SJSA1 (cell line): ENCODE measurements around the gene AP3S2. TPM values are rescaled to one million over a fixed set of nuclear protein-coding genes. Genes with fewer than 3 reads are reported as not detected.
"Not testable (repeated sequence)": the region's sequence is repeated elsewhere in the genome, so short reads cannot be mapped to it uniquely, and the experiment has no call there.

Experiments used
- DNase-seq, 2 experiments: peaks; one replicate each; pipeline ENCODE4 v3.0.0-alpha.2; 2015 to 2020; ENCODE audit warnings: low spot score in 2 of 2, low read depth in 1 of 2
- H3K27ac ChIP-seq: fragments of 250-450 bp; sonication (Bioruptor Pico); 2 replicates; pipeline ENCODE4 v1.5.1; 2020; ENCODE audit warnings: mild to moderate bottlenecking, moderate library complexity
- H3K27me3 ChIP-seq: fragments of 250-450 bp; sonication (Bioruptor Pico); replicated peaks from 2 replicates; pipeline ENCODE4 v1.5.1; 2020; ENCODE audit warnings: mild to moderate bottlenecking, moderate library complexity
- H3K36me3 ChIP-seq: fragments of 250-450 bp; sonication (Bioruptor Pico); 2 replicates; pipeline ENCODE4 v1.5.1; 2020; ENCODE audit warnings: mild to moderate bottlenecking
- H3K4me1 ChIP-seq: fragments of 250-450 bp; sonication (Bioruptor Pico); replicated peaks from 2 replicates; pipeline ENCODE4 v1.6.1; 2021; ENCODE audit warnings: mild to moderate bottlenecking
- H3K4me3 ChIP-seq: fragments of 250-450 bp; sonication (Bioruptor Pico); 2 replicates; pipeline ENCODE4 v1.5.1; 2020; ENCODE audit warnings: mild to moderate bottlenecking
- H3K9me3 ChIP-seq: fragments of 250-450 bp; sonication (Bioruptor Pico); replicated peaks from 2 replicates; pipeline ENCODE4 v1.5.1; 2020; ENCODE audit warnings: mild to moderate bottlenecking
- total RNA-seq: library from RNA; depleted of rRNA; stranded (reverse); fragments of >200 nt; shearing (Covaris generic); gene quantifications from 2 replicates; pipeline ENCODE4 v1.2.3, GENCODE V29; 2014

Gene AP3S2
- total RNA-seq, 1 experiment from 2014 or later, result 59.2 TPM

DNA sequence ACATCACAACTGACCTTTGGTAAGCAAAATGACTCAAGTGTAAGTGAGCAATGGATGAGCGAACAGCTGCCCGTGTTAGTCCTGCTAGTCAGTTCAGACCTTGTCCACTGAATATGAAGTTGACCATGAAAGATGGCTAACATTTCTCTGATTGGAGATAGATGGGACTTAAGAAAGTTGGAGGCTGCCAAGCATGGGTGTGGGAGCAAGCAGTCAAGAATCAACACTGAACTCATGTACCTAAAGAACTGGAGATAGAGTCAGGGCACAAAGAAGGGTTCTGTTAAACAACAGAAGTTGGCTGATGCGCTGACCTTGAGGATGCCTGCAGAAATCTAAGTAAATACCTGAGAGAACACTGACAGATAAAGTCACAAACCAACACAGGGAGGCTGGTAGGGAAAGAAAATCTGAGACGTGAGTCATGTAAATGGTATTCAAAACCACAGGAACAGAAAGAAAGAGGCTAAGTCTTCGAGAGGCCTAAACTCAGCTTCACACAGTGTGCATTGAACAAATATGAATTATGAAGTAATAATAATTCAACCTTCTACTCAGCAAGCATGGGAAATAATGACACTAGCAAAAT lies 48.4 kb downstream of the AP3S2 start:
- Histone ChIP-seq H3K27ac (peak overlapping the region; percentile 71), H3K27me3 (no peaks in the 10 kb centered on the region), H3K36me3 (peaks cover 20% of the 10 kb centered on the region), H3K9me3 (no peaks in the 10 kb centered on the region), H3K4me3 (no peak overlapping the region), H3K4me1 (peaks cover 34% of the 10 kb centered on the region)
- DNase-seq, result peak in 1 of 2 experiments; percentile 86

DNA sequence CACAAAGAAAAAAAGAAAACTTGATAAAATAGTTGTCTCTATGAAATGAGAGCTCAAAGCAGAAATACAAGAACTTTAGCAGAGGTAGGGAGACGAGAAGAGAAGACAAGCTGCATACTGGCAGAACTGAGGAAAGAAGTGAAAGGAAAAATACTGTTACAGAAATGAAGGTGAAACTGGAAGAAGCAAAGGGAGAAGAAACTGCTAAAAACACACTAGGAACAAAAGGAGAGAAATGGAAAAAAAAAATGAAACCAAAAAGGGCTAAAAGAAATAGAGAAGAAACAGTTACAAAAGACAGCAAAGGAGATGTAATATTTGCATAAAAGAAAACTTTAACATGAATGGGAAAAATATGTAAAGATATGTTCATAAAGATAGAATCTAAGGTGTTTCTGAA lies 51.8 kb downstream of the AP3S2 start:
- no peak overlapping the region for H3K27ac ChIP-seq
- H3K4me1 ChIP-seq, result peaks cover 40% of the 10 kb centered on the region
- DNase-seq, result no peak
- peaks cover 16% of the 10 kb centered on the region for H3K36me3 ChIP-seq
- no peaks in the 10 kb centered on the region for H3K27me3 ChIP-seq
- no peaks in the 10 kb centered on the region for H3K9me3 ChIP-seq
- H3K4me3 ChIP-seq, result no peak overlapping the region

DNA sequence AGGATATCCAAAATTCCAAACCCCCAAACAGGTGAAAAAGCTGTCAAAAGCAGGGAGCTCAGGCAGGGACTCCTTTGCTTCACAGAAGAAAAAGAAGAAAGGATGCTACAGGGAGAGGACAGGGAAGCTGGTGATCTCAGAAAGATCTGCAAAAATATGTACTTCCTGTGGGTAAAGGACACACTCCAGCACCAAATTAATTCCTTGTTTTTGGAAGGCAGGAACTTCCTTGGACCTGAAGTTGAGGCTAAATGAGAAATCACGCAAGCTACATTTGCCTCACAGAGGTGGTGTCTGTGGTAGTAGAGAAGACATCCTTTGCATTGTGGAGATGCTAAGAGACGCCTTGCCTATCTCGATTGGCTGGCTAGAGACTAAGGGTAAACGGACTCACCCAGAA lies 52.5 kb downstream of the AP3S2 start:
- Histone ChIP-seq H3K27ac (no peak overlapping the region), H3K9me3 (no peaks in the 10 kb centered on the region), H3K36me3 (peaks cover 20% of the 10 kb centered on the region), H3K4me3 (no peak overlapping the region), H3K4me1 (peaks cover 46% of the 10 kb centered on the region), H3K27me3 (no peaks in the 10 kb centered on the region)
- DNase-seq, result no peak

DNA sequence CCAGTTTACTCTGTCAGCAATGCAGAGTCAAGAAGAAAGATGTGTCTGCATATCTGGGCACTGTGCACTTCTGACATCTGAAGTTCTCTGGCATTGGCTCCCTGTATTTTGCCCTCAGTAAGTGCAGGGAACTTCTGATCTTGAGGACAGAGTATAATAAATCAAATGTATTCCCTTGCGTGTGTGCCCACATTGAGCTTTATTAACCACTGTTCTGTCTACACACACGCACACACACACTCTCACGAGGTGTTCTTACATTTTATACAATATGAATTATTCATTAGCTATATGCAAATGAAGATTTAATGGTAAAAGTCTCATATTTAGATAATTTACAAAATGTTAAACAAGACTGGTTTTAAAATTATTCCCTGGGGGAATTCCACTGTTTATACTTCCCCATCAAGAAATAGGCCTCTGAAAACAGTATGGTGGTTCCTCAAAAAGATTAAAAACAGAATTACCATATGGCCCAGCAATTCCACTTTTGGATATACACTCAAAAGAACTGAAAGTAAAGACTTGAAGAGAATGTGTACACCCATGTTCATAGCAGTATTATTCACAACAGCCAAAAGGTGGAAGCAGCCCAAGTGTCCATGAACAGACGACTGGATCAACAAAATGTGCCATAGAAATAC lies 54.5 kb downstream of the AP3S2 start:
- H3K4me3 ChIP-seq, result no peak overlapping the region
- H3K27ac ChIP-seq, result no peak overlapping the region
- H3K36me3 ChIP-seq, result peaks cover 38% of the 10 kb centered on the region
- H3K9me3 ChIP-seq, result no peaks in the 10 kb centered on the region
- H3K4me1 ChIP-seq, result peaks cover 36% of the 10 kb centered on the region
- DNase-seq, result no peak
- H3K27me3 ChIP-seq, result no peaks in the 10 kb centered on the region

DNA sequence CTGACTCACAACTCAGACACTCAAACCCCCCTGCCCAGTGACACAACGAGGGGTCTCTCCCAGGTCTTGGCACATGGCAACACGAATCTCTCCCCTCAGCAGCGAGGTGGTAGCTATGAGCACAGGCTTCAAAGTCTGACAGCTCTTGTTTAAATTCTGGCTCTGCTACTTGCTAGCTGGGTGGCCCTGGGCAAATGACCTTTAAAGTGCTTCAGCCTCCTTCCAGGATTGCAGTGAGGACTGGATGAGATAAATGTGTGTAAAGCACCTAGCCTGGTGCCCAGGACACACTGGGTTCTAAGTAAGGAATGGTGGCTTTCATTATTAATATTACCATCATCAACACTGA lies 56.0 kb downstream of the AP3S2 start:
- Histone ChIP-seq H3K36me3 (peaks cover 53% of the 10 kb centered on the region), H3K4me1 (peaks cover 36% of the 10 kb centered on the region), H3K27ac (peak overlapping the region; percentile 85), H3K4me3 (no peak overlapping the region), H3K27me3 (no peaks in the 10 kb centered on the region), H3K9me3 (no peaks in the 10 kb centered on the region)
- no peak for DNase-seq

DNA sequence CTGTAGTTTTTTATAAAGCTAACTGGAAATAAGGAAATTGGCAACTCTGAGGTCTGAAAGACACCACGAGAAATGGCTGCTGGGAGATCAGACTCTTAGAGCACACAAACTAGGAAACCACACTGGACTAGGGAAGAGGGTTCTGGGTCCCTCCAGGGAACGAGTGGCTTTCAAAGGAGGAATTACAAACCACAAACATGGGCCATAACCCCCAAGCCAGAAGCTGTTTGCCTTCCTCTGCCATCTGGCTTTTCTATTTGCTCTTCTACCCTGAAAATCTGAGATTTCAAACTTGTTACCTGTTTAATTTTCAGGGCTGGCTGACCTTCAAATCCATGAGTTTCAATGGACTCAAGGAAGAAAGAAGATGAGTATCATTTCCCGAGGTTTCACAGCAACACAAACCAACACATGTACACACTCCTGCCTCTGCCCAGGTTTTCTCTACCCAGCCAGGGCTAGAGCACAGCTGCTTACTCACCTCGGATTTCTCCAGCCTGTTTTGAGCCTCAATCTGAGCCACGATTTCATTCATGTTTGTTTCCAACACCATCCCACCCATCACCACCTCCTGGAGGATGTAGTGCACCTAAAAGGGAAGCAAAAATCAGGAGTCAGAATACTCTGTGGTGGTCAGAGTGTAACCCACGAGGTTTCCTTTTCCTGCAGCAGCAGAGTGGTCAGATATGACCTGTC lies 56.5 kb downstream of the AP3S2 start:
- DNase-seq, result peak in 1 of 2 experiments; percentile 44
- Histone ChIP-seq H3K36me3 (peaks cover 55% of the 10 kb centered on the region), H3K27ac (peak overlapping the region; percentile 85), H3K4me3 (no peak overlapping the region), H3K9me3 (no peaks in the 10 kb centered on the region), H3K27me3 (no peaks in the 10 kb centered on the region), H3K4me1 (peaks cover 36% of the 10 kb centered on the region)

DNA sequence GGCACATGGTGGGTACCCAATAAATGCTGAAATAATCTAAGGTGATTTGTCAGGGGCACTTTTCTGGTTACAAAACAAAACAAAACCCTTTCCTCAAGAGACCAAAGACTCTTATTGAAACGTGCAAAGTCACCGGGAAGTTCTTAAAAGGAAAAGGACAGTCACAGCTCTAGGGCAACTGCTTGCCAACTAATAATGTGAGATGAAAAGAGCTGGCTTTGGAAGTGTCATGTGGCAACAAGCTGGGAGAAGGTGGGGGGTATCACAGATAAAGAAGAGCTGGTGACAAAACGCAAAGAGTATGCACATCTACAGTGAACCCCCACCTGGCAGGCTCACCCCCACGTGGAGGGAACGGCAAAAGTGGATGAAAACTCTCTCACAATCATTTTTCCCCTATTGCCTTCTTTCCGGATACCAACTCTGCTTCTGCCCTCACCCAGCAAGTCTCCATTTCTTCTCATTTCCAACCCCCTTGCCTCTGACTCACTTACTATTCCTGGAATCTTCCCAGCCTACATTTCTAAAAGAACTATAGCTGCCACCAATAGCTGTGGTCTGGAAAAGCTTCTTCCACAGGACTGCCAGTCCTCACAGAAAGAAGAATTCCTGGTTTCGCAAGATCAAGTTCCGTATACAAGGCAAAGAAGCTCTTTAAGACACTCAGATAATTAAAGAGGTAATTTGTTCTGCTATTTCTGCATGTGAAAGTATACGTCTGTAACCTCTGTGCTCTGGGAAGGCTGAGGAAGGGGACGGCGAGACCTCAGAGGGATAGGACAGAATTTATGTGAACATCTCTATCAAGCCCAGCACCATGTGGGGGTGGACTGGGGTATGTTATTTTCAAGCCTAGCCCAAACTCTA lies 57.3 kb downstream of the AP3S2 start:
- peak in 1 of 2 experiments; percentile 84 for DNase-seq
- H3K36me3 ChIP-seq, result peaks cover 55% of the 10 kb centered on the region
- no peaks in the 10 kb centered on the region for H3K27me3 ChIP-seq
- H3K9me3 ChIP-seq, result no peaks in the 10 kb centered on the region
- no peak overlapping the region for H3K4me3 ChIP-seq
- peak overlapping the region; percentile 85 for H3K27ac ChIP-seq
- peaks cover 36% of the 10 kb centered on the region for H3K4me1 ChIP-seq

DNA sequence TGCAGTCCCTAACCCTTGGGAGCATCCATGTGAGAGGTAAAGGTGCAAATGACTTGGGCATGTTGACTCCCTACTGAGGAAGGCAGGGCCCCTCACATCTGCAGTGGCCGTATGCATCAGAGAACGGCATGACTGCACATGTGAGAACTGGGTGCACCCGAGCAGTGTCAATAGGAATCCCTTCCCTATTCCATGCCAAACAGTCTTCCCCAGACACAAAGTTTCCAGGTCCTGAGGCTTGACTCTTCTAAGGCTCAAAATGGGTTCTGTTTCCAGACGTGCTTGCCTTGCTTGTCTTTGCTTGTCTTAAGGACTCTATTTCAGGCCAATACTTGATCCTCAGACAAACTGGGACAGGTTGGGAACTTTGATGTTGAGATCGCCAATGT lies 58.6 kb downstream of the AP3S2 start:
- no peak overlapping the region for H3K27ac ChIP-seq

DNA sequence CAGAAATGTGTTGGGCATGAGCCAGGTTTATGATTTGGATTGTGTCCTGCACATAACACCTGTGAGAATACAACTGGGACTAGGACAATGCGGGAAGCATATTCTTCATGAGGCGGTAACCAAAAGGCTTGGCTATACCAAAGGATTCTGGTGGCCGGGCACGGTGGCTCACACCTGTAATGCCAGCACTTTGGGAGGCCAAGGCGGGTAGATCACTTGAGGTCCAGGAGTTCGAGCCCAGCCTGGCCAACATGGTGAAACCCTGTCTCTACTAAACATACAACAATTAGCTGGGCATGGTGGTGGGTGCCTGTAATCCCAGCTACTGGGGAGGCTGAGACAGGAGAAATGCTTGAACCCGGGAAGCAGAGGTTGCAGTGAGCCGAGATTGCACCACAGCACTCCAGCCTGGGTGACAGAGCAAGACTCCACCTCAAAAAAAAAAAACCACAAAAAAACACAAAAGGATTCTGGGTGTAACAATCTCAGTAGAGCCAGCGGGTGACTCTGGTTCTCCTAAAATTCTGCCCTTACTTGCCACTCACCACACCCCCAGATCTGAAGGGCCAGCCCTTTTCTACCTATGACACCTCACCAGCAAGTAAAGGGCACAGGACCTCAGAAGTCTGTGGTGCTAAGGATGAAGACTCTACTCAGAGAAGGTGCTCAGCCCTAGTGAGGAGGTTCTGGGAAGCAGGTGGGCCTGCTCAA lies 59.2 kb downstream of the AP3S2 start:
- DNase-seq, H3K27ac ChIP-seq, H3K9me3 ChIP-seq, H3K4me3 ChIP-seq, H3K27me3 ChIP-seq: not testable (repeated sequence)
- H3K4me1 ChIP-seq, result peaks cover 35% of the 10 kb centered on the region
- H3K36me3 ChIP-seq, result peaks cover 50% of the 10 kb centered on the region

More for the DNA sequence above, 58.6 kb downstream of the AP3S2 start:
- peaks cover 36% of the 10 kb centered on the region for H3K4me1 ChIP-seq
- no peaks in the 10 kb centered on the region for H3K9me3 ChIP-seq
- H3K36me3 ChIP-seq, result peaks cover 50% of the 10 kb centered on the region
- H3K4me3 ChIP-seq, result no peak overlapping the region
- DNase-seq, result no peak
- H3K27me3 ChIP-seq, result no peaks in the 10 kb centered on the region

DNA sequence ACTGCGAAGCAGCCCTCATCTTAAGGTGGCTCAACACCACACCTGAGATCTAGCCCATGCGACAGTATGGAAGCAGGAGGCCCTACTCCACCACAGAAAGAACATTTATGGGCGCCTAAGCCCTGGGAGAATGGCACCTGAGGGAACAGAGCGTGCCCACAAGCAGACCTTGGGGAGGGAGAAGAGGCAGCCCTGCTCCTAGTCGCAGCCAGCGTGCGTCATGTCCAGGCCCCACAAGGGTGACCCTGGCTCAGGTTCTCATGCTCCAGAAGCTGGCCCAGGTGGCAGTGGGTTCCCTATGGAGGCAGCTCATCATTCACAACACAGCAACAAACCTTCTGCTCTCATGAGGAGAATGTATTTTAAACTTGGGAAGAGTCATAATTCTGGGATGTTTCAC lies 59.8 kb downstream of the AP3S2 start:
- peaks cover 30% of the 10 kb centered on the region for H3K4me1 ChIP-seq
- H3K36me3 ChIP-seq, result peaks cover 50% of the 10 kb centered on the region
- H3K9me3 ChIP-seq, result no peaks in the 10 kb centered on the region
- no peak overlapping the region for H3K4me3 ChIP-seq
- no peak for DNase-seq
- no peaks in the 10 kb centered on the region for H3K27me3 ChIP-seq
- H3K27ac ChIP-seq, result no peak overlapping the region

DNA sequence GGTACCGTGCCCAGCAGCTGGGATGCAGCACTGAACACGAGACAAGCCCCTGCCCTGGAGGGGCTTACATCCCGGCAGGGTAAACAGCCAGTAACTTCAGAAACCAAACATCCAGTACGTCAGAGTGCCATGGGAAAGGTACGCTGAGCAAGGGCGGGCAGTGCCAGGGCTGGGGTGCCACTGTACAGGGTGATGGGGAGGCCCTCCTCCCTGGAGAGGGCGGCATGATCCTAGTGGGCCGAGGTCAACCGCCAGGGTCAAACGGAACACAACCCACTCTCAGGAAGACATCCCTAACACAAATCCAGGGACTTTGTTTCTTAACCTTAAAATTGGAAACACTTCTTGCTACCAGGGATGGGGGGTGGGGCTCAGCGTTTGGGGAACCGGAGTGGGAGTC lies 63.2 kb downstream of the AP3S2 start:
- Histone ChIP-seq H3K4me1 (peaks cover 11% of the 10 kb centered on the region), H3K9me3 (no peaks in the 10 kb centered on the region), H3K27ac (no peak overlapping the region), H3K27me3 (no peaks in the 10 kb centered on the region), H3K4me3 (no peak overlapping the region), H3K36me3 (peaks cover 28% of the 10 kb centered on the region)
- DNase-seq, result no peak

DNA sequence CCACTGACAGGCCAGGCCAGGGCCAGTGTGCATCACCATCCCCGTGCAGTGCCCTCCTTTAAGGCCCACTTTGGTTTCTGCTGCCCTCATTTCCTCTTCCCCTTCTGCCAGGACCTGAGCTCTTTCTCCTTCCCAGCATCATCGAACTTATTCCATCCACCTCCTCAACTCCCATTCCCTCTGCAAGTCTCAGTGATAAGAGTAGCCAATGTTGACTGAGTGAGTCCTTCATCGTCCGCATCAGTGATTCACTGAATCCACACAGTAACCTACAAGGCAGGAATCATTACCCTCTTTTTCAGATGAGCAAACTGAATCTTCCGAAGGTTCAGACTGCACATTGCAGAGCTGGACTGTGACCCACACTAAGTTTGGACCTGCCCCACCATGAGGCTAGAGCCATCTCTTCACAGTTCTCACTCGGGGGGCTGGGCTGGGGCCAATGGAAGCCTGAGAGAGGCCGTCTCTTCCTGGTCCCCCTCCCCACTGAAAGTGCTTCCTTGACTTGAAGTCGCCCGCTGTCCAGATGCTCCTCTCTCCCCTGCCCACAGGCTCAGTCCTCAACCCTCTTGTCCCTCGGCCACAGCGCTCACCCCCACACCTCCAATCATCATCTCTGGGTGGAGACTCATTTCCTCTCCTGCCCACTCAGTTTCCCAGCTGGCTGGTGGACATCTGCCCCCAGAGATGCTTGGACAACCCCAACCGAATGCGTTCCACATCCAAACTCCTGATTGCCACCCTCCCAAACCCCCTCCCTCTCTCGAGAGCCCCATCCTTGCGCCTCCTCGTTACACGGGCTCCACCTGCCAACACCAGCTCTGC lies 64.0 kb downstream of the AP3S2 start:
- no peak overlapping the region for H3K4me3 ChIP-seq
- no peak for DNase-seq
- no peaks in the 10 kb centered on the region for H3K27me3 ChIP-seq
- H3K36me3 ChIP-seq, result peaks cover 21% of the 10 kb centered on the region
- H3K9me3 ChIP-seq, result no peaks in the 10 kb centered on the region
- no peak overlapping the region for H3K27ac ChIP-seq
- peaks cover 11% of the 10 kb centered on the region for H3K4me1 ChIP-seq

DNA sequence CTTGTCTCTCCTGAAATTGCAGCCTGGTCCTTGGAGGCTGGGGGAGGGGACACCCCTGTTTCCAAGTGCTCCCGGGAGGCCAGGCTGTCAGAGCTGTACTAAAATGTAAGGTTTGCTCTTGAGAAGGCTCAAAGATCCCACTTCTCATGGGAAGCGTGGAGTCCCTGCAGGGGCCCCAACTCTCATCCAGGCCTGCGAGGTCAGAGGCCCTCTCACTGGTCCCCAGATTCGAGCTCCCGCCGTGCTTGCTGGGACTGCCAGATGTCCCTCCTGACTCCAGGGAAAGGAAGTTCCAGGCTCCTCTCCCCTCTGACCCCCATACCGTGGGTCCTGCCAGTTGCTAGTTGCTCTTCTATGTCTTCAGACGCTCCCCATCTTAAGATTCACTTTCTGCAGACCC lies 64.6 kb downstream of the AP3S2 start:
- Histone ChIP-seq H3K27me3 (no peaks in the 10 kb centered on the region), H3K27ac (no peak overlapping the region), H3K9me3 (no peaks in the 10 kb centered on the region), H3K4me1 (peaks cover 13% of the 10 kb centered on the region), H3K36me3 (peaks cover 16% of the 10 kb centered on the region), H3K4me3 (no peak overlapping the region)
- DNase-seq, result no peak
